Neural crest cell (in vitro differentiated cells): ENCODE results near the gene B4GALT5. TPM values are rescaled to one million over a fixed set of nuclear protein-coding genes. Genes with fewer than 3 reads are reported as not detected.

Source experiments
- DNase-seq: peaks from one replicate; pipeline ENCODE4 v3.0.0; 2021; ENCODE audit warnings: low read depth, mixed read lengths, low spot score
- H3K27ac Mint-ChIP-seq: one replicate; pipeline ENCODE4 v1.8.0; 2021; ENCODE audit warnings: mild to moderate bottlenecking, mixed read lengths; ENCODE audit not compliant: unreplicated experiment
- H3K27me3 Mint-ChIP-seq: 2 replicates; pipeline ENCODE4 v1.8.0; 2021; ENCODE audit warnings: low read depth, mild to moderate bottlenecking, mixed read lengths
- H3K36me3 Mint-ChIP-seq: 2 replicates; pipeline ENCODE4 v1.8.0; 2021; ENCODE audit warnings: low read depth, mild to moderate bottlenecking, mixed read lengths
- H3K4me1 Mint-ChIP-seq: 2 replicates; pipeline ENCODE4 v1.8.0; 2021; ENCODE audit warnings: mixed read lengths
- H3K4me3 Mint-ChIP-seq: one replicate; pipeline ENCODE4 v1.8.0; 2021; ENCODE audit warnings: mild to moderate bottlenecking, mixed read lengths
- H3K9me3 Mint-ChIP-seq: 2 replicates; pipeline ENCODE4 v1.8.0; 2021; ENCODE audit warnings: mixed read lengths
- CTCF ChIP-seq: fragments of 200-600 bp; sonication (generic); conservative IDR thresholded peaks from 2 replicates; pipeline ENCODE4 v1.5.0; 2021; ENCODE audit warnings: antibody characterized with exemption, mild to moderate bottlenecking
- total RNA-seq: library from RNA; stranded (reverse); gene quantifications from 2 replicates; pipeline ENCODE4 v1.2.1, GENCODE V29; 2021

Gene B4GALT5
- total RNA-seq, 1 donor from 2014 or later, result 49.0 TPM

GRCh38 chr20:49742948-49743347, 29.3 kb upstream of the B4GALT5 start:
- Mint-ChIP-seq H3K4me3 (no peak overlapping the region), H3K9me3 (no peaks in the 10 kb centered on the region), H3K4me1 (peaks cover 4% of the 10 kb centered on the region), H3K27ac (no peak overlapping the region), H3K36me3 (no peaks in the 10 kb centered on the region), H3K27me3 (no peaks in the 10 kb centered on the region)
- no peak for TF ChIP-seq CTCF
- DNase-seq, result no peak

- no peaks in the 10 kb centered on the region for H3K36me3 Mint-ChIP-seq
- no peaks in the 10 kb centered on the region for H3K4me1 Mint-ChIP-seq
- no peak for TF ChIP-seq CTCF
- H3K27me3 Mint-ChIP-seq, result no peaks in the 10 kb centered on the region
- no peak overlapping the region for H3K4me3 Mint-ChIP-seq
- no peaks in the 10 kb centered on the region for H3K9me3 Mint-ChIP-seq
- no peak for DNase-seq
- H3K27ac Mint-ChIP-seq, result no peak overlapping the region
Observed at GRCh38 chr20:49741977-49742376, 28.3 kb upstream of the B4GALT5 start.

- no peaks in the 10 kb centered on the region for H3K36me3 Mint-ChIP-seq
- no peak overlapping the region for H3K4me3 Mint-ChIP-seq
- no peak for TF ChIP-seq CTCF
- H3K27me3 Mint-ChIP-seq, result no peaks in the 10 kb centered on the region
- no peak for DNase-seq
- H3K27ac Mint-ChIP-seq, result no peak overlapping the region
- no peaks in the 10 kb centered on the region for H3K9me3 Mint-ChIP-seq
- no peaks in the 10 kb centered on the region for H3K4me1 Mint-ChIP-seq
Observed at GRCh38 chr20:49740807-49741206, 27.1 kb upstream of the B4GALT5 start.

GRCh38 chr20:49739042-49739441, 25.4 kb upstream of the B4GALT5 start:
- no peaks in the 10 kb centered on the region for H3K27me3 Mint-ChIP-seq
- no peaks in the 10 kb centered on the region for H3K4me1 Mint-ChIP-seq

GRCh38 chr20:49737260-49737659, 23.6 kb upstream of the B4GALT5 start:
- H3K4me1 Mint-ChIP-seq, result no peaks in the 10 kb centered on the region
- H3K9me3 Mint-ChIP-seq, result no peaks in the 10 kb centered on the region
- no peak for TF ChIP-seq CTCF
- no peak overlapping the region for H3K27ac Mint-ChIP-seq
- H3K27me3 Mint-ChIP-seq, result no peaks in the 10 kb centered on the region
- no peaks in the 10 kb centered on the region for H3K36me3 Mint-ChIP-seq
- H3K4me3 Mint-ChIP-seq, result no peak overlapping the region
- DNase-seq, result no peak

More at GRCh38 chr20:49739042-49739441, 25.4 kb upstream of the B4GALT5 start:
- no peaks in the 10 kb centered on the region for H3K36me3 Mint-ChIP-seq
- no peak for DNase-seq
- H3K9me3 Mint-ChIP-seq, result no peaks in the 10 kb centered on the region
- no peak overlapping the region for H3K4me3 Mint-ChIP-seq
- no peak overlapping the region for H3K27ac Mint-ChIP-seq
- no peak for TF ChIP-seq CTCF

GRCh38 chr20:49729780-49730179, 16.1 kb upstream of the B4GALT5 start:
- H3K9me3 Mint-ChIP-seq, result peaks cover 3% of the 10 kb centered on the region

More at GRCh38 chr20:49729780-49730179, 16.1 kb upstream of the B4GALT5 start:
- no peaks in the 10 kb centered on the region for H3K36me3 Mint-ChIP-seq
- TF ChIP-seq CTCF, result no peak
- DNase-seq, result no peak
- H3K27ac Mint-ChIP-seq, result peak overlapping the region; percentile 27
- no peak overlapping the region for H3K4me3 Mint-ChIP-seq
- H3K4me1 Mint-ChIP-seq, result peaks cover 5% of the 10 kb centered on the region
- H3K27me3 Mint-ChIP-seq, result no peaks in the 10 kb centered on the region
